Measurements from ENCODE around the gene CBX1. TPM values are rescaled to one million over a fixed set of nuclear protein-coding genes. Genes with fewer than 3 reads are reported as not detected.

CBX1 gene
- total and polyA plus RNA-seq, 2 of the 8 experiments (the other 6 are each of a cell fraction or from before 2014, with no cell fraction given): 38.7 to 173 TPM

DNA sequence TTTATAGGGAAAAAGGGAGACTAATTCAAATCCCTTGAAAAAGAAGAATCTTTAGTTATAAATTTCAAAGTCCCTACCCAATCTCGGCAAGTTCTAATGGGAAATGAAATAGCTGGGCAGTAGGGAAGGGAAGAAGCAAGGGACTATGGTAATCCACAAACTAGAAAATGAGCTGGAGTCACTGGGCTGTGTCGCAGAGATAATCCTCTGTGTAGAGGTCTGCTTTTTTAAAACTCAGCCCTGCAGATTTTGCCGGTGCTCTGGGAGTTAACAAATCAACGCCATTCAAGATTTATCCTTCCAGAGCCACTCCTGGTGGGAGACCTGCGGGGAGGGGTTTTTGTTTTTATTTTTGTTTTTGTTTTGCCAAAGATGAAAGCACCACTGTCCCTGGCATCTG is 27.1 kb upstream of the CBX1 start (continued):
- no peak for TF ChIP-seq HDAC2 (IDR thresholded peaks at IDR 0.05; ENCODE audit: borderline replicate concordance in 1 of 2, low read depth in 2 of 2, low read length in 2 of 2)
- no peak for TF ChIP-seq FOSL1 (IDR thresholded peaks at IDR 0.05; ENCODE audit: insufficient read depth, low read depth, low read length)
- no peak for TF ChIP-seq CHD1 (IDR thresholded peaks at IDR 0.05; ENCODE audit: low read depth, low read length)
- no peak for TF ChIP-seq GABPA (IDR thresholded peaks at IDR 0.05; ENCODE audit: borderline replicate concordance, insufficient read depth, low read length)
- no peak for TF ChIP-seq POLR2AphosphoS5 (IDR thresholded peaks at IDR 0.05; ENCODE audit: low read depth, low read length)
- TF ChIP-seq, protein P1, sequence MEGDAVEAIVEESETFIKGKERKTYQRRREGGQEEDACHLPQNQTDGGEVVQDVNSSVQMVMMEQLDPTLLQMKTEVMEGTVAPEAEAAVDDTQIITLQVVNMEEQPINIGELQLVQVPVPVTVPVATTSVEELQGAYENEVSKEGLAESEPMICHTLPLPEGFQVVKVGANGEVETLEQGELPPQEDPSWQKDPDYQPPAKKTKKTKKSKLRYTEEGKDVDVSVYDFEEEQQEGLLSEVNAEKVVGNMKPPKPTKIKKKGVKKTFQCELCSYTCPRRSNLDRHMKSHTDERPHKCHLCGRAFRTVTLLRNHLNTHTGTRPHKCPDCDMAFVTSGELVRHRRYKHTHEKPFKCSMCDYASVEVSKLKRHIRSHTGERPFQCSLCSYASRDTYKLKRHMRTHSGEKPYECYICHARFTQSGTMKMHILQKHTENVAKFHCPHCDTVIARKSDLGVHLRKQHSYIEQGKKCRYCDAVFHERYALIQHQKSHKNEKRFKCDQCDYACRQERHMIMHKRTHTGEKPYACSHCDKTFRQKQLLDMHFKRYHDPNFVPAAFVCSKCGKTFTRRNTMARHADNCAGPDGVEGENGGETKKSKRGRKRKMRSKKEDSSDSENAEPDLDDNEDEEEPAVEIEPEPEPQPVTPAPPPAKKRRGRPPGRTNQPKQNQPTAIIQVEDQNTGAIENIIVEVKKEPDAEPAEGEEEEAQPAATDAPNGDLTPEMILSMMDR (IDR thresholded peaks at IDR 0.05; ENCODE audit: control extremely low read depth in 1 of 3, insufficient read depth in 1 of 3, low read depth in 1 of 3, low read length in 3 of 3): no peak
